HFFc6 (cell line): Measurements from ENCODE around the gene DZANK1. TPM values are rescaled to one million over a fixed set of nuclear protein-coding genes. Genes with fewer than 3 reads are reported as not detected.
A peak's percentile ranks its signal among the peaks of the same experiment; 100 is the strongest.

ENCODE experiments used
- DNase-seq: peaks from one replicate; pipeline ENCODE4 v3.0.0-alpha.2; 2018
- H3K27ac Mint-ChIP-seq: 2 replicates; pipeline ENCODE4 v1.8.0; 2020; ENCODE audit warnings: mild to moderate bottlenecking, mixed read lengths
- H3K27me3 Mint-ChIP-seq: 2 replicates; pipeline ENCODE4 v1.8.0; 2021; ENCODE audit warnings: mild to moderate bottlenecking, moderate library complexity, mixed read lengths; ENCODE audit not compliant: insufficient read depth
- H3K36me3 Mint-ChIP-seq: 2 replicates; pipeline ENCODE4 v1.8.0; 2021; ENCODE audit warnings: low read depth, mixed read lengths
- H3K4me1 Mint-ChIP-seq: 2 replicates; pipeline ENCODE4 v1.8.0; 2020; ENCODE audit warnings: low read depth, mixed read lengths
- H3K4me3 Mint-ChIP-seq: 2 replicates; pipeline ENCODE4 v1.8.0; 2020; ENCODE audit warnings: mild to moderate bottlenecking, moderate library complexity, mixed read lengths
- H3K9me3 Mint-ChIP-seq: 2 replicates; pipeline ENCODE4 v1.8.0; 2020; ENCODE audit warnings: mild to moderate bottlenecking, mixed read lengths
- CTCF ChIP-seq: fragments of 200-600 bp; sonication (generic); IDR thresholded peaks from 2 replicates; pipeline ENCODE4 v1.5.0; 2021; ENCODE audit warnings: antibody characterized with exemption, mild to moderate bottlenecking
- total RNA-seq, 6 experiments: library from RNA; stranded (reverse); fragmentation: NEBNext Ultra II Directional; extraction: Animal tissue kit (Norgen Biotek cat#: 25700); gene quantifications; 2 replicates in 1 of 6; 3 replicates in 5 of 6; pipeline ENCODE4 v1.2.3, GENCODE V29; 2021

Gene DZANK1
- total RNA-seq, 6 experiments from 2014 or later = 1.1 to 1.6 (median 1.5) TPM

GRCh38 chr20:18496740-18497592 is 30.1 kb upstream of the DZANK1 start, which contains the start of gene RBBP9:
Gene RBBP9 (minus strand): TSS chr20:18497225. CDS start chr20:18497167, 58 bp downstream.
- H3K36me3 Mint-ChIP-seq = peaks cover 6% of the 10 kb centered on the region; the same call in 1 of the 2 replicates
- peak; percentile 65 for DNase-seq
- H3K4me1 Mint-ChIP-seq = peaks cover 15% of the 10 kb centered on the region
- peak within 1 kb of the TSS; percentile 73 for H3K27ac Mint-ChIP-seq
- TF ChIP-seq CTCF = no peak
- H3K4me3 Mint-ChIP-seq = peak within 1 kb of the TSS; percentile 99
- H3K9me3 Mint-ChIP-seq = no peaks in the 10 kb centered on the region
- no peaks in the 10 kb centered on the region for H3K27me3 Mint-ChIP-seq

GRCh38 chr20:18496042-18496441 is 29.2 kb upstream of the DZANK1 start:
- H3K9me3 Mint-ChIP-seq = no peaks in the 10 kb centered on the region
- no peaks in the 10 kb centered on the region for H3K27me3 Mint-ChIP-seq
- peaks cover 6% of the 10 kb centered on the region; the same call in 1 of the 2 replicates for H3K36me3 Mint-ChIP-seq
- peak overlapping the region; percentile 27; the same call in 1 of the 2 replicates for H3K27ac Mint-ChIP-seq
- H3K4me3 Mint-ChIP-seq = peak overlapping the region; percentile 99
- no peak for TF ChIP-seq CTCF
- H3K4me1 Mint-ChIP-seq = peaks cover 15% of the 10 kb centered on the region
- no peak for DNase-seq

GRCh38 chr20:18488301-18488700 is 21.5 kb upstream of the DZANK1 start:
- H3K36me3 Mint-ChIP-seq = peaks cover 10% of the 10 kb centered on the region; the same call in 1 of the 2 replicates
- no peaks in the 10 kb centered on the region for H3K27me3 Mint-ChIP-seq
- DNase-seq = no peak
- no peak for TF ChIP-seq CTCF
- H3K27ac Mint-ChIP-seq = no peak overlapping the region
- H3K9me3 Mint-ChIP-seq = no peaks in the 10 kb centered on the region
- H3K4me3 Mint-ChIP-seq = no peak overlapping the region
- H3K4me1 Mint-ChIP-seq = no peaks in the 10 kb centered on the region

GRCh38 chr20:18481596-18481995 is 14.8 kb upstream of the DZANK1 start:
- H3K4me1 Mint-ChIP-seq = no peaks in the 10 kb centered on the region
- no peak for TF ChIP-seq CTCF
- H3K9me3 Mint-ChIP-seq = no peaks in the 10 kb centered on the region
- H3K36me3 Mint-ChIP-seq = peaks cover 19% of the 10 kb centered on the region
- no peak overlapping the region for H3K27ac Mint-ChIP-seq
- no peak overlapping the region for H3K4me3 Mint-ChIP-seq
- no peaks in the 10 kb centered on the region; the same call in 1 of the 2 replicates for H3K27me3 Mint-ChIP-seq
- DNase-seq = no peak

GRCh38 chr20:18477821-18478220 is 11.0 kb upstream of the DZANK1 start:
- Mint-ChIP-seq H3K9me3 (no peaks in the 10 kb centered on the region), H3K36me3 (peaks cover 19% of the 10 kb centered on the region; the same call in 1 of the 2 replicates), H3K4me1 (no peaks in the 10 kb centered on the region), H3K27me3 (no peaks in the 10 kb centered on the region; the same call in 1 of the 2 replicates), H3K4me3 (no peak overlapping the region), H3K27ac (no peak overlapping the region)
- TF ChIP-seq CTCF = no peak
- DNase-seq = no peak
